Rectal smooth muscle tissue (tissue), 1 donor: ENCODE measurements around the gene TAPBP.
"Not testable (repeated sequence)": the region's sequence is repeated elsewhere in the genome, so short reads cannot be mapped to it uniquely, and the experiment has no call there.

Experiments used
- H3K27ac ChIP-seq: one replicate; pipeline ENCODE4 v1.7.0; 2013; ENCODE audit warnings: low read depth, low read length, inconsistent platforms
- H3K27me3 ChIP-seq: one replicate; pipeline ENCODE4 v1.7.0; 2013; ENCODE audit warnings: low read length; ENCODE audit not compliant: control insufficient read depth, insufficient read depth
- H3K36me3 ChIP-seq: one replicate; pipeline ENCODE4 v1.7.0; 2013; ENCODE audit warnings: low read length; ENCODE audit not compliant: control insufficient read depth, insufficient read depth
- H3K4me1 ChIP-seq: one replicate; pipeline ENCODE4 v1.7.0; 2013; ENCODE audit warnings: low read length; ENCODE audit not compliant: control insufficient read depth, insufficient read depth
- H3K4me3 ChIP-seq: one replicate; pipeline ENCODE4 v1.7.0; 2013; ENCODE audit warnings: low read length
- H3K9ac ChIP-seq: one replicate; pipeline ENCODE4 v1.7.0; 2013; ENCODE audit warnings: low read length

The TAPBP gene

DNA sequence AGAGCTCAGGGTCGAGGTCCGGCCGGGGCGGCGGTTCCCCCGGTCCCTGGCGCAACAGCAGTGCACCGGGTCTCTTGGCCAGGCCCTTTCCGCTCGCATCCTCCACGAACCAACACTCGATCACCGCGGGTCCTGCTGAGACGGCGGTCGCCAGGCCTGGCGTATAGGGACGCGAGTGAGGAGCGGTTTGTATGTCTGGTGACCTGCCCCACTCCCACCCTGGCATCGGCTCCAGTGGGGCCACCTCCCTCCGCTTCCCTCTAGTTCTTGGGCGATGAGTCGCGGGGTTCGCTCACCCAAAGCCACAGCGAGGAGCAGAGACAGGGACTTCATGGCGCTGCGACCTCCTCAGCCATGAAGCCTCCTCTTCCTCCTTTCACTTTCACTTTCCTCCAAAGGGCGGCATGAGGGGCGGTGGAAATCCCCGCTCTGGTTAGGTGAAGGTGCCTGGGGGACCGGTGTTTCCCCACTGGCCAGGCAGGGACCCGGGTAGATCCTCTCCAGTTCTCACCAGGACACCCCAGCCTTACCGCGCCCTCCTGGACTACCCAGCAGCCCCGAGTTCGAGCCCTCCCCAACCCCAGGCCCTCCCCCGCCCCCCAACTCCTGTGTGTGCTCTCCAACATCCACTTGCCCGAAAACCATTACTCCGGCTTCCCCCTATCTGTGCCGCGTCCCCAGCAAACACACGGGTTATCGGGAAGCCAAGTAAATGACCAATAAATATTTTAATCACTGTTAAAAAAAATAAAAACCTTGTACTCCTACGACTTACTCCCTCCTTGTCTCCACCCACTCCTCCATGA lies at the start of gene TAPBP:
TAPBP (minus strand) TSS at position 370 of the 806 bp plus-strand sequence; CDS start at position 333, 37 bp downstream.
- Histone ChIP-seq H3K36me3 (peaks cover 3% of the 10 kb centered on the region), H3K27ac (peak within 1 kb of the TSS; percentile 93), H3K4me3 (peak within 1 kb of the TSS; percentile 98), H3K27me3 (no peaks in the 10 kb centered on the region), H3K9ac (peak within 1 kb of the TSS; percentile 97), H3K4me1 (peaks cover 15% of the 10 kb centered on the region)

DNA sequence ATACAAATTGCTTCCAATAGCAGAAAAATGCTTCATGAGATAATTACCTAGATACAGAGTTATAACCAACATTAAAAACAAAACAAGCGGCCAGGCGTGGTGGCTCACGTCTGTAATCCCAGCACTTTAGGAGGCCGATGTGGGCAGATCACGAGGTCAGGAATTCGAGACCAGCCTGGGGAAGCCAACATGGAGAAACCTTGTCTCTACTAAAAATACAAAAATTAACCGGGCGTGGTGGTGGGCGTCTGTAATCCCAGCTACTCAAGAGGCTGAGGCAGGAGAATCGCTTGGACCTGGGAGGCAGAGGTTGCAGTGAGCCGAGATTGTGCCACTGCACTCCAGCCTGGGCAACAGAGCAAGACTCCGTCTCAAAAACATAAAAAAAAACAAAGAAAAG lies 49.6 kb upstream of the TAPBP start:
- not testable (repeated sequence) for H3K4me1 ChIP-seq

DNA sequence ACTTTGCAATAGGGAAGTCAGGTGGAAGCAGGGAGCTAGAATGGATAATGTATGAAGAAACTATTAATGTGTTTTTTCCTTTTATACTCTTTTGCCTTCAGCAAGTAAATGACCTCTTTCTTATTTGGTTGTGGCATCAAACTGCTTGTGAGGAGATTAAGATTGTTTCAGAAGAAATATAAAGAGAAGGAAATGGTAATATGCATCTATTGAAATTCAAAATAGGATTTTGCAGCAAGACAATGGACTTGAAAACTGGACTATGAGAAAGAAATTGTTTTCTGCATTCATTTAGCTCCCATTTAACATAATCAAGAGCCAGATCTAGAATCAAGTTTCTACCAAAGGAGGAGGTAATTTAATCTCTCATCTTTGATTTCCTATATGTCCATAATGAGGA lies 45.5 kb upstream of the TAPBP start:
- Histone ChIP-seq H3K36me3 (no peaks in the 10 kb centered on the region), H3K9ac (no peak overlapping the region), H3K27me3 (no peaks in the 10 kb centered on the region), H3K27ac (no peak overlapping the region), H3K4me3 (no peak overlapping the region), H3K4me1 (no peaks in the 10 kb centered on the region)

More for the DNA sequence above, 49.6 kb upstream of the TAPBP start:
- H3K27ac ChIP-seq, H3K9ac ChIP-seq, H3K36me3 ChIP-seq, H3K27me3 ChIP-seq, H3K4me3 ChIP-seq: not testable (repeated sequence)

DNA sequence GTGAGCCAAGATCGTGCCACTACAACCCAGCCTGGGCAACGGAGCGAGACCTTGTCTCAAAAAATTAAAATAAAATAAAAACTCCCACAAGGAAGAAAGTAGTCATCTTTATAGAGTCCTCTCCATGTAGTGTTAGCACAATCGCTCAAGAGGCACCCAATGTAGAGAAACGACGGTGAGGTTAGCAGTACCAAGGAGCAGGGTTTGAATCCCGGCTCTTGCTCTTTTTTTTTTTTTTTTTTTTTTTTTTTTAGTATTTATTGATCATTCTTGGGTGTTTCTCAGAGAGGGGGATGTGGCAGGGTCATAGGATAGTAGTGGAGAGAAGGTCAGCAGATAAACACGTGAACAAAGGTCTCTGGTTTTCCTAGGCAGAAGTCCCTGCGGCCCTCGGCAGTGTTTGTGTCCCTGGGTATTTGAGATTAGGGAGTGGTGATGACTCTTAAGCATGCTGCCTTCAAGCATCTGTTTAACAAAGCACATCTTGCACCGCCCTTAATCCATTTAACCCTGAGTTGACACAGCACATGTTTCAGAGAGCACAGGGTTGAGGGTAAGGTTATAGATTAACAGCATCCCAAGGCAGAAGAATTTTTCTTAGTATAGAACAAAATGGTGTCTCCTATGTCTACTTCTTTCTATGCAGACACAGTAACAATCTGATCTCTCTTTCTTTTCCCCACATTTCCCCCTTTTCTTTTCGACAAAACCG lies 43.4 kb upstream of the TAPBP start:
- H3K9ac ChIP-seq, H3K27ac ChIP-seq, H3K27me3 ChIP-seq, H3K4me1 ChIP-seq, H3K36me3 ChIP-seq, H3K4me3 ChIP-seq: not testable (repeated sequence)

DNA sequence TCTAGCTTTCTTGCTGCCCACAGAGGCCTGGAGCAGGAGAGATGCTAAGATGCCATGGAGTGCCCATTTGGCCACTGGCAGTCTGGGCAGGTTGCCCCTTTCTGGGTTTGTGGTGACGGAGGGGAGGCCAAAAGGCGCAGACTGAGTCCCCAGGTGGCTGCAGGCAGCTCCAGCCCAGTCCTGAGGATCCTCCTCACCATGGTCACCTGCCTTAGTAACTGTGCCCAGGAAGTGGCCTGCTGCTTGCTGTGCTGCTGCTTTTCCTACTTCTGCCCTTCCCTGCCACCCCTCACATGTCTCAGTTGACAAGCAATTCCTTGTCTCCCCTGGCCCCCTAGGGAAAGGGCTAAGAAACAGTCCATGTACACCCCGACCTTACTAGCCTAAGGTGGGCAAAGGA lies 42.4 kb upstream of the TAPBP start:
- Histone ChIP-seq H3K4me3 (no peak overlapping the region), H3K9ac (no peak overlapping the region), H3K27me3 (no peaks in the 10 kb centered on the region), H3K4me1 (no peaks in the 10 kb centered on the region), H3K36me3 (no peaks in the 10 kb centered on the region), H3K27ac (no peak overlapping the region)

DNA sequence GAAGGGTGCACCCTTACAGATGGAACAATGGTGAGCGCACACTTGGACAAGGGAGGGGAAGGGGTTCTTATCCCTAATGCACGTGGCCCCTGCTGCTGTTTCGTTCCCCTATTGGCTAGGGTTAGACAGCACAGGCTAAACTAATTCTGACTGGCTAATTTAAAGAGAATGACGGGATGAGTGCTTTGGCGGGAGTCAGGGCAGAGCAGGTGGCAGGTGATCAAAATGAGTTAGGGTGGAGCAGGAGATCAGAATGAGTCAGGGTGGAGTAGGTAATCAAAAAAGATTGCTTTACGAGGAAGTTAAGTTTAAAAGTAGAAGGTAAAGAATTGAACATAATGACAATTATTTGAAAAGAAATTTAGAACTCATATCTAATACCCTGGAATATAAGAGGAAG lies 42.0 kb upstream of the TAPBP start:
- H3K4me1 ChIP-seq, H3K27me3 ChIP-seq, H3K36me3 ChIP-seq, H3K27ac ChIP-seq, H3K9ac ChIP-seq, H3K4me3 ChIP-seq: not testable (repeated sequence)

DNA sequence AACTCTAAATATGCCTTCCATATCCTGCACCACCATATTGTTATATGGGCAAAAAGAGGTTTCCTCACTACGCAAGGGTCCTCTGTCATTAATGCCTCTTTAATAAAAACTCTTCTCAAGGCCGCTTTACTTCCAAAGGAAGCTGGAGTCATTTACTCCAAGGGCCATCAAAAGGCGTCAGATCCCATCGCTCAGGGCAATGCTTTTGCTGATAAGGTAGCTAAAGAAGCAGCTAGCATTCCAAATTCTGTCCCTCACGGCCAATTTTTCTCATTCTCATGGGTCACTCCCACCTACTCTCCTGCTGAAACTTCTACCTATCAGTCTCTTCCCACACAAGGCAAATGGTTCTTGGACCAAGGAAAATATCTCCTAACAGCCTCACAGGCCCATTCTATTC lies 33.9 kb upstream of the TAPBP start:
- Histone ChIP-seq H3K4me1 (no peaks in the 10 kb centered on the region), H3K27me3 (no peaks in the 10 kb centered on the region), H3K4me3 (no peak overlapping the region), H3K36me3 (no peaks in the 10 kb centered on the region), H3K27ac (no peak overlapping the region), H3K9ac (no peak overlapping the region)

DNA sequence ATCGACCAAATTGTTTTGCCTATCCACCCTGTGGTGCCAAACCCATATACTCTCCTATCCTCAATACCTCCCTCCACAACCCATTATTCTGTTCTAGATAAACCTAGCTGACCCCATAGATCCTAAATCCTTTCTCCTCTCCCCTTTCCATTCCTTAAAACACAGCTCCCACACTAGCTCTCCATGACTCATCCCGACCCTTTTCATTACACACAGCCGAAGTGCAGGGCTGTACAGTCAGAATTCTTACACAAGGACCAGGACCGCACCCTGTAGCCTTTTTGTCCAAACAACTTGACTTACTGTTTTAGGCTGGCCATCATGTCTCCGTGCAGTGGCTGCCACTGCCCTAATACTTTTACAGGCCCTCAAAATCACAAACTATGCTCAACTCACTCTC lies 33.1 kb upstream of the TAPBP start:
- not testable (repeated sequence) for H3K9ac ChIP-seq, H3K27me3 ChIP-seq, H3K36me3 ChIP-seq, H3K27ac ChIP-seq, H3K4me1 ChIP-seq, H3K4me3 ChIP-seq

DNA sequence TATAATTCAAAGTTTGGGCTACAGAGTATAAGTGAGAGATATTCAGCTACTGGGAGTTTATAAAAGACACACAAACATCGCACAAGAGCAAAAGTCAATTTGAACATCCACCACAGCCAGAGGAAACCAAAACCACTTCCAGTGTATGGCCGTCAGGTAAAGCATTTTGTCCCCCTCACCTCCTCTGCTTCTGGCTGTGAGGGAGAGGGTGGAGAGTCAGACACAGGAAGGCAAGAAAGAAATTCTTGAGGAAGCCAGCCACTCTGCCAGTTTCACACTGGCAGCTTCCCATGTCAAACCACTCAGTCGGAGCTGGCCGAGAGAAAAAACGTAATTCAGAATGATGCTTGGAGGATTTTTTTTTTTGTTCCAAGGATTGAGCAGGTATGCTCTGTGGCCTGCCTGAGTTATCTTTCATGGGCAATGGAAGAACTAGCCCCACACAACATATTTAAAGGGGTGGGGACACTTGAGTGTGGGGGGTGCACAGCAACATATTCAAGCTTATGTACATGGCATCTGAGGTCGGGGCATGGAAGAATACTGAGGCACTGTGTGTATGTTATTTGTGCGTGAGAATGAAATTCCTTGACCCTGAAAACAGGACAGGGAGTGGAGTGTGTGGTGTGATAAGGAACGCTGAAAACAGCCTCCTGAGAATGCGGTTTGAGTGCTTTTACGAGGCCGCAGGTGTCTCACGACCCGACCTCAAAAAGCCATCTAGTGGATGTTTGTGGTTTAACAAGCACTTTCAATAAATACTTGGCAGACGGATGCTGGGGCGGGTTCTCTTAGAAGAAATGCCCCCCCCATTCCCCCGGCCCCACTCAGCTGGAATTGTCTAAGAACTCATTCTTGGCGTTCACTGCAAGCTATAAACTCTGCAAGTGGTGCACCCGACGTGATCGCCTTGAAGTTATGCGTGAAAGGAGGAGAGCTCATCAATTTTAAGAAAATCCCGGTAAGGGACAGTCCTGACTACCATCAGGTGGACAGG lies 31.1 kb upstream of the TAPBP start:
- no peak overlapping the region for H3K27ac ChIP-seq
- H3K36me3 ChIP-seq = no peaks in the 10 kb centered on the region
- peak overlapping the region; percentile 3 for H3K4me3 ChIP-seq
- H3K4me1 ChIP-seq = no peaks in the 10 kb centered on the region
- no peaks in the 10 kb centered on the region for H3K27me3 ChIP-seq
- no peak overlapping the region for H3K9ac ChIP-seq

DNA sequence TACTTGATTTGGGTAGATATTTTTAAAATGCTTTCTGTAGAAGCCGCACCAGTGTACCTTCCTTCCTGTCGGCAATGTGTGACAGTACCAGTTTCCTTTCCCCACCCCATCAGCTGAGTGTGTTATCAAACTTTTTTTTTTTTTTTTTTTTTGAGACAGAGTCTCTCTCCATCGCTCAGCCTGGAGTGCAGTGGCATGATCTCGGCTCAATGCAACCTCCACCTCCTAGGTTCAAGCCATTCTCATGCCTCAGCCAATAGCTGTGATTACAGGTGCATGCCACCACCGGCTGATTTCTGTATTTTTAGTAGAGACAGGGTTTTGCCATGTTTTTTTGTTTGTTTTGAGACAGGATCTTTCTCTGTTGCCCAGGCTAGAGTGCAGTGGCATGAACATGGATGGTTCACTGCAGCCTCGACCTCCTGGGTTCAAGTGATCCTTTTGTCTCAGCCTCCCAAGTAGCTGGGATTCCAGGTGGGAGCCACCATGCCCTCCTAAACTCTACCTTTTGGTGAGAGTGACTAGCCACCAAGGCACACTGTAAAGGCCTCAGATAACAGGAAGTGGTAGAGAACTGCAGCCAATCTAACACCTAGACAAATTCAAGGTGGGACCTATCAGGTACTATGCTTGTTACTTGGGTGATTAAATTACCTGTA lies 30.2 kb upstream of the TAPBP start:
- H3K27ac ChIP-seq = no peak overlapping the region
- no peaks in the 10 kb centered on the region for H3K4me1 ChIP-seq
- H3K4me3 ChIP-seq = no peak overlapping the region

DNA sequence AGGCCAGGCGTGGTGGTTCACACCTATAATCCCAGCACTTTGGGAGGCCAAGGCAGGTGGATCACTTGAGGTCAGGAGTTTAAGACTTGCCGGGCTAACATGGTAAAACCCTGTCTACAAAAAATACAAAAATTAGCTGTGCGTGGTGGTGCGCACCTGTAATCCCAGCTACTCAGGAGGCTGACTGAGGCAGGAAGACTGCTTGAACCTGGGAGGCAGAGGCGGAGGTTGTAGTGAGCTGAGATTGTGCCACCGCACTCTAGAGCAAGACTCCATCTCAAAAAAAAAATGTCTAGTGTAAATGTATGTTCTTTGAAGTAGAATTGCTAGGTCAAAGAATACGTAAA lies 29.7 kb upstream of the TAPBP start:
- not testable (repeated sequence) for H3K4me1 ChIP-seq, H3K9ac ChIP-seq, H3K4me3 ChIP-seq, H3K27me3 ChIP-seq, H3K27ac ChIP-seq, H3K36me3 ChIP-seq

More for the DNA sequence above, 30.2 kb upstream of the TAPBP start:
- H3K27me3 ChIP-seq = no peaks in the 10 kb centered on the region
- no peaks in the 10 kb centered on the region for H3K36me3 ChIP-seq
- no peak overlapping the region for H3K9ac ChIP-seq

DNA sequence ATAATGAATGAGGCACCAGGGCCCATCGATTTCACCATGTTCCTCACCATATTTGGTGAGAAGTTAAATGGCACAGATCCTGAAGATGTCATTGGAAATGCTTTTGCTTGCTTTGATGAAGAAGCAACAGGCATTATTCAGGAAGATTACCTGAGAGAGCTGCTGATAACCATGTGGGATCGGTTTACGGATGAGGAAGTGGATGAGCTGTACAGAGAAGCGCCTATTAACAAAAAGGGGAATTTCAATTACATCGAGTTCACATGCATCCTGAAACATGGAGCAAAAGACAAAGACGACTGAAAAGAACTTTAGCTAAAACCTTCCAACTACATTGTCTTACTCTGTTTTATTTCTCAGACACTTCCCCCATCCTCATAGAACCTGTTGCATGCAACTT lies 25.3 kb upstream of the TAPBP start:
- Histone ChIP-seq H3K27me3 (no peaks in the 10 kb centered on the region), H3K4me1 (no peaks in the 10 kb centered on the region), H3K36me3 (no peaks in the 10 kb centered on the region), H3K27ac (no peak overlapping the region), H3K4me3 (no peak overlapping the region), H3K9ac (no peak overlapping the region)
